ENCODE measurements around the gene BSDC1. TPM values are rescaled to one million over a fixed set of nuclear protein-coding genes. Genes with fewer than 3 reads are reported as not detected.

Gene BSDC1
- total RNA-seq, 1 experiment from 2014 or later: 64.9 TPM

DNA sequence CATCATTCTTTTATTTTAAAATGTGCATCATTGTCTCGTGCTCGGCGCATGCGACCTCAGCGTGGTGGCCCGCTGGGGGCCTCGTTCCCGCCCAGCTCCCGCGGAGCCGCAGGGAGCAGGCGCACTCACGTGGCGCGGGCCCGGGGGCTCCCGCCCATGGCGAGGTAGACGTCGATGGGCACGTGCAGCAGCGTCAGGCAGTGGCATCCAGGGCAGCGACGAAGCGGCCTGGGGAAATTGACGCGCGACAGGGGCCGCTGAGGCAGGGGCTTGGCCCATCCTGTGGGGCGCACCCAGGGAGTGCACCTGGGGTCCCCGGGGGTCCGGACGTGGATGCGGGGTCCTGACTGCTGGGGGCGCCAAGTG, 33.0 kb downstream of the BSDC1 start:
- POLR2A ChIA-PET: interaction anchor here (0.5 kb wide), 1 partner anchor 25 kb away, joined by 3 read pairs; no protein-coding TSS in a partner anchor
- no peak overlapping the region for H3K4me3 ChIP-seq (ENCODE audit: low read depth in 2 of 2, low read length in 2 of 2)
- H3K27ac ChIP-seq (ENCODE audit: low read length): no peak overlapping the region
- no peaks in the 10 kb centered on the region for H3K36me3 ChIP-seq (ENCODE audit: control insufficient read depth, insufficient read depth, low read length)
- no peak for DNase-seq (ENCODE audit: low read depth, low spot score)
- no peaks in the 10 kb centered on the region for H3K9me3 ChIP-seq (ENCODE audit: control insufficient read depth, insufficient read depth, low read depth, low read length)
- CTCF ChIA-PET: no interaction called here
- no peak for TF ChIP-seq POLR2AphosphoS5 (IDR thresholded peaks at IDR 0.05; ENCODE audit: low read depth, low read length)
- TF ChIP-seq, protein P1, sequence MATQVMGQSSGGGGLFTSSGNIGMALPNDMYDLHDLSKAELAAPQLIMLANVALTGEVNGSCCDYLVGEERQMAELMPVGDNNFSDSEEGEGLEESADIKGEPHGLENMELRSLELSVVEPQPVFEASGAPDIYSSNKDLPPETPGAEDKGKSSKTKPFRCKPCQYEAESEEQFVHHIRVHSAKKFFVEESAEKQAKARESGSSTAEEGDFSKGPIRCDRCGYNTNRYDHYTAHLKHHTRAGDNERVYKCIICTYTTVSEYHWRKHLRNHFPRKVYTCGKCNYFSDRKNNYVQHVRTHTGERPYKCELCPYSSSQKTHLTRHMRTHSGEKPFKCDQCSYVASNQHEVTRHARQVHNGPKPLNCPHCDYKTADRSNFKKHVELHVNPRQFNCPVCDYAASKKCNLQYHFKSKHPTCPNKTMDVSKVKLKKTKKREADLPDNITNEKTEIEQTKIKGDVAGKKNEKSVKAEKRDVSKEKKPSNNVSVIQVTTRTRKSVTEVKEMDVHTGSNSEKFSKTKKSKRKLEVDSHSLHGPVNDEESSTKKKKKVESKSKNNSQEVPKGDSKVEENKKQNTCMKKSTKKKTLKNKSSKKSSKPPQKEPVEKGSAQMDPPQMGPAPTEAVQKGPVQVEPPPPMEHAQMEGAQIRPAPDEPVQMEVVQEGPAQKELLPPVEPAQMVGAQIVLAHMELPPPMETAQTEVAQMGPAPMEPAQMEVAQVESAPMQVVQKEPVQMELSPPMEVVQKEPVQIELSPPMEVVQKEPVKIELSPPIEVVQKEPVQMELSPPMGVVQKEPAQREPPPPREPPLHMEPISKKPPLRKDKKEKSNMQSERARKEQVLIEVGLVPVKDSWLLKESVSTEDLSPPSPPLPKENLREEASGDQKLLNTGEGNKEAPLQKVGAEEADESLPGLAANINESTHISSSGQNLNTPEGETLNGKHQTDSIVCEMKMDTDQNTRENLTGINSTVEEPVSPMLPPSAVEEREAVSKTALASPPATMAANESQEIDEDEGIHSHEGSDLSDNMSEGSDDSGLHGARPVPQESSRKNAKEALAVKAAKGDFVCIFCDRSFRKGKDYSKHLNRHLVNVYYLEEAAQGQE (IDR thresholded peaks at IDR 0.05; ENCODE audit: insufficient read depth in 1 of 2, low read depth in 2 of 2, low read length in 1 of 2): no peak
- TF ChIP-seq, protein P2, sequence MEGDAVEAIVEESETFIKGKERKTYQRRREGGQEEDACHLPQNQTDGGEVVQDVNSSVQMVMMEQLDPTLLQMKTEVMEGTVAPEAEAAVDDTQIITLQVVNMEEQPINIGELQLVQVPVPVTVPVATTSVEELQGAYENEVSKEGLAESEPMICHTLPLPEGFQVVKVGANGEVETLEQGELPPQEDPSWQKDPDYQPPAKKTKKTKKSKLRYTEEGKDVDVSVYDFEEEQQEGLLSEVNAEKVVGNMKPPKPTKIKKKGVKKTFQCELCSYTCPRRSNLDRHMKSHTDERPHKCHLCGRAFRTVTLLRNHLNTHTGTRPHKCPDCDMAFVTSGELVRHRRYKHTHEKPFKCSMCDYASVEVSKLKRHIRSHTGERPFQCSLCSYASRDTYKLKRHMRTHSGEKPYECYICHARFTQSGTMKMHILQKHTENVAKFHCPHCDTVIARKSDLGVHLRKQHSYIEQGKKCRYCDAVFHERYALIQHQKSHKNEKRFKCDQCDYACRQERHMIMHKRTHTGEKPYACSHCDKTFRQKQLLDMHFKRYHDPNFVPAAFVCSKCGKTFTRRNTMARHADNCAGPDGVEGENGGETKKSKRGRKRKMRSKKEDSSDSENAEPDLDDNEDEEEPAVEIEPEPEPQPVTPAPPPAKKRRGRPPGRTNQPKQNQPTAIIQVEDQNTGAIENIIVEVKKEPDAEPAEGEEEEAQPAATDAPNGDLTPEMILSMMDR (IDR thresholded peaks at IDR 0.05): no peak
- TF ChIP-seq SIN3A (IDR thresholded peaks at IDR 0.05; ENCODE audit: borderline replicate concordance, insufficient read depth, low read depth, low read length): no peak
- TF ChIP-seq TCF7L2 (IDR thresholded peaks at IDR 0.05; ENCODE audit: low read depth, low read length): no peak
- no peaks in the 10 kb centered on the region for H3K4me1 ChIP-seq (ENCODE audit: control insufficient read depth, insufficient read depth, low read length)
- intact Hi-C loops (cut with micrococcal nuclease; ENCODE audit: unreplicated experiment) (no loop called here), in situ Hi-C loops (cut with HindIII; ENCODE audit: low pct_unique_long_range_greater_than_20kb, low sequenced_read_pairs) (no loop called here)
- no peaks in the 10 kb centered on the region for H3K27me3 ChIP-seq (ENCODE audit: control insufficient read depth, insufficient read depth, low read length)
- ATAC-seq: no peak
- no TSS peak for BruUV-seq (replicated peaks)

DNA sequence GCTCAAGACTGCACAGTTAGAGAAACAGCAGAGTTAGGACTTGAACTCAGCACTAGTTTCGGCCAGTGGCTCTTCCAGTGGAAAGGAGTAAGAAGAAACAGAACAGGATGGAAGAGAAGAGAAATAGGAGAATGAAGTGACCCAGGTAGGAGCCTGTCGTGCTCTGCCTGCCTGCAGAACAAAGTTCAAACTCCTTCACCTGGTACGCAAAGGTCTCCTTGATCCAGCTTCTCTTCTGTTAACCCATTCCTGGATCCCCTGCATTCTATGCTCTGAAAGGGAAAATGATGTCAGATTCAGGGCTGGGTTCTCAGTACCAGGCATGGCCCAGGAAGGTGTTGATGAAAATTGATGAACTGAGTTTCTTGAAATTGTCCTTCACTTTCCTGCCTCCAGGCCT, 35.8 kb downstream of the BSDC1 start:
- H3K4me1 ChIP-seq (ENCODE audit: control insufficient read depth, insufficient read depth, low read length): no peaks in the 10 kb centered on the region
- no peak for DNase-seq (ENCODE audit: low read depth, low spot score)
- H3K9me3 ChIP-seq (ENCODE audit: control insufficient read depth, insufficient read depth, low read depth, low read length): no peaks in the 10 kb centered on the region
- H3K27ac ChIP-seq (ENCODE audit: low read length): no peak overlapping the region
- BruUV-seq (replicated peaks): no TSS peak
- in situ Hi-C loops (cut with HindIII; ENCODE audit: low pct_unique_long_range_greater_than_20kb, low sequenced_read_pairs): no loop called here
- ChIA-PET CTCF (interaction anchor here (0.5 kb wide), 1 partner anchor 23 kb away, joined by 7 read pairs; no protein-coding TSS in a partner anchor), POLR2A (no interaction called here)
- intact Hi-C loops (cut with micrococcal nuclease; ENCODE audit: unreplicated experiment): no loop called here
- TF ChIP-seq TCF7L2 (IDR thresholded peaks at IDR 0.05; ENCODE audit: low read depth, low read length) (no peak), SIN3A (IDR thresholded peaks at IDR 0.05; ENCODE audit: borderline replicate concordance, insufficient read depth, low read depth, low read length) (no peak), POLR2AphosphoS5 (IDR thresholded peaks at IDR 0.05; ENCODE audit: low read depth, low read length) (no peak)
- TF ChIP-seq, protein P1 (IDR thresholded peaks at IDR 0.05; ENCODE audit: insufficient read depth in 1 of 2, low read depth in 2 of 2, low read length in 1 of 2): no peak
- TF ChIP-seq, protein P2 (IDR thresholded peaks at IDR 0.05): no peak
- ATAC-seq: no peak
- H3K27me3 ChIP-seq (ENCODE audit: control insufficient read depth, insufficient read depth, low read length): no peaks in the 10 kb centered on the region
- H3K4me3 ChIP-seq (ENCODE audit: low read depth in 2 of 2, low read length in 2 of 2): no peak overlapping the region
- H3K36me3 ChIP-seq (ENCODE audit: control insufficient read depth, insufficient read depth, low read length): no peaks in the 10 kb centered on the region
